Liver (tissue), 3 donors: ENCODE data around the gene CACNA1C.

Source experiments
- CTCF ChIP-seq: fragments of 150-350 bp; IDR thresholded peaks from 2 replicates; pipeline ENCODE4 v1.5.1; 2017; ENCODE audit warnings: improper control_type of control experiment, low read depth, low read length; ENCODE audit not compliant: missing input control
- EGR1 ChIP-seq, 2 donors: IDR thresholded peaks; 2 replicates each; pipeline ENCODE4 v1.6.1; 2016 to 2018; ENCODE audit warnings: antibody characterized with exemption in 2 of 2, low read depth in 2 of 2
- RAD21 ChIP-seq, 2 donors: IDR thresholded peaks; 2 replicates each; pipeline ENCODE4 v1.6.1; 2016; ENCODE audit warnings: antibody characterized with exemption in 2 of 2, mild to moderate bottlenecking in 2 of 2
- YY1 ChIP-seq: IDR thresholded peaks from 2 replicates; pipeline ENCODE4 v1.6.1; 2016; ENCODE audit warnings: antibody characterized with exemption, mild to moderate bottlenecking
- donor health status: healthy.
- donor health status: healthy.

GRCh38 chr12:2462087-2462486, 409.3 kb downstream of the CACNA1C start:
- TF ChIP-seq YY1 (no peak), CTCF (no peak), RAD21 (IDR thresholded peaks at IDR 0.05) (no peak), EGR1 (IDR thresholded peaks at IDR 0.05; ENCODE audit: low read depth in 2 of 2) (no peak)
